ENCODE measurements around the gene PPP4R2.

DNA sequence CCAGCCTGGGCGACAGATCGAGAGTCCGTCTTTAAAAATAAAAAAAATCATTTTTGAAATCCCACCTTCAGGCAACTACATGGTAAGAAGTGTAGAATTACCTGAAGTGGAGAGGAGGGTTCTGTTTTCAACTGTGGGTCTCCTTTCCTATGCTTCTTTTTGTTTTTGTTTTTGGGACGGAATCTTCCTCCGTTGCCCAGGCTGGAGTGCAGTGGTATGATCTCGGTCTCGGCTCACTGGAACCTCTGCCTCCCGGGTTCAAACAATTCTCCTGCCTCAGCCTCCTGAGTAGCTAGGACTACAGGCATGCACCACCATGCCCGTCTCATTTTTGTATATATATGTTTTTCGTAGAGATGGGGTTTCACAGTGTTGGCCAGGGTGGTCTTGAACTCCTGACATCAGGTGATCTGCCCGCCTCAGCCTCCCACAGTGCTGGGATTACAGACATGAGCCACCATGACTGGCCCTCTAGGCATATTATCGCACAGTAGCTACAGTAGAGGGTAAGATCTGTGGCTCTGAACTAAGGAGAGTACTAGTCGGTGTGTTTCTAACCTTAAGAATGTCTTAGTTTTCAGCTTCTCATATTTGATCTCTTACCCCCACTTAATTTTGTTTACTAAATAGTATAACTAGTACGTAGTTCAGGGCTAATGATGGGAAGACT, 73.3 kb downstream of the PPP4R2 start:
- TF ChIP-seq, protein P1, sequence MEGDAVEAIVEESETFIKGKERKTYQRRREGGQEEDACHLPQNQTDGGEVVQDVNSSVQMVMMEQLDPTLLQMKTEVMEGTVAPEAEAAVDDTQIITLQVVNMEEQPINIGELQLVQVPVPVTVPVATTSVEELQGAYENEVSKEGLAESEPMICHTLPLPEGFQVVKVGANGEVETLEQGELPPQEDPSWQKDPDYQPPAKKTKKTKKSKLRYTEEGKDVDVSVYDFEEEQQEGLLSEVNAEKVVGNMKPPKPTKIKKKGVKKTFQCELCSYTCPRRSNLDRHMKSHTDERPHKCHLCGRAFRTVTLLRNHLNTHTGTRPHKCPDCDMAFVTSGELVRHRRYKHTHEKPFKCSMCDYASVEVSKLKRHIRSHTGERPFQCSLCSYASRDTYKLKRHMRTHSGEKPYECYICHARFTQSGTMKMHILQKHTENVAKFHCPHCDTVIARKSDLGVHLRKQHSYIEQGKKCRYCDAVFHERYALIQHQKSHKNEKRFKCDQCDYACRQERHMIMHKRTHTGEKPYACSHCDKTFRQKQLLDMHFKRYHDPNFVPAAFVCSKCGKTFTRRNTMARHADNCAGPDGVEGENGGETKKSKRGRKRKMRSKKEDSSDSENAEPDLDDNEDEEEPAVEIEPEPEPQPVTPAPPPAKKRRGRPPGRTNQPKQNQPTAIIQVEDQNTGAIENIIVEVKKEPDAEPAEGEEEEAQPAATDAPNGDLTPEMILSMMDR (IDR thresholded peaks at IDR 0.05): no peak
- TF ChIP-seq ZFX (IDR thresholded peaks at IDR 0.05; ENCODE audit: borderline replicate concordance): no peak

Data from 22Rv1 (cell line).